Glomerular visceral epithelial cell (primary cell): ENCODE data around the gene TYW1.
"Not testable (repeated sequence)": the region's sequence is repeated elsewhere in the genome, so short reads cannot be mapped to it uniquely, and the experiment has no call there.

ENCODE experiments used
- DNase-seq: peaks from one replicate; pipeline ENCODE4 v3.0.0-alpha.2; 2016; ENCODE audit errors: extremely low spot score

The TYW1 gene

DNA sequence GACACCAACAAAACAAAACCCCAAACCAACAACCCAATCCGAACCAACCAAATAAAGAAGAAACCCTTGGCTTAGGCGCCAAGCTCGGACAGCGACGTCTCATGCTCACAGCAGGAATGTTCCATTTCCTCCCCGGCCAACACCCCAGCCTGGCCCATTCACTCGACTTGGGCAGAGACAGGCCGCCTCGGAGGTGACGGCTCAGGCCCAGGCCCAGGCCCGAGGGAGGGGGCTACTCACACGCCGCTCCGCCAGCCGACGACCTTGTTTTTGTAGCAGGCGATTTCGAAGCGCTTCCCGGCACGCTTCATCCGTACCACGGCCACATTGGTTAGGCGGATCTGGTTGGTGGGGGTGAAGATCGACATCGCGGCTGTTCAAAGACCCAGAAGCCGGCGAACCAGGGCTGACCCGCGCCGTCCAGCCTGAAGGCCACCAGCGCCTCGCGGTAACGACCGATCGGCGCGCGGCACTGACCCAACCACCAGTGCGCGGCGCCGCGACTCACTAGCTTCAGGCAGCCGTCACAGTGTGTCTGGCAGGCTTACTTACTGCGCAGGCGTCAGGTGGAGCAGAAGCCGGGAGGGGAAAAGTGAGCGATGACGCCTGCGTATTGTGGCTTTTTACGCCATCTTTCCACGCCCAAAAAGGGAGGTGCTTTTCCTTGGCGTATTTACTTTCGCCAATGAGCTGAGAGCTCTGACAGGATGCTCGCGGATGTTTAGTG lies 1.4 kb upstream of the TYW1 start, which contains the start of gene SBDS:
SBDS (minus strand) TSS at position 537 of the 727 bp plus-strand sequence; CDS start at position 368, 169 bp downstream.
- peak; percentile 98 for DNase-seq

GRCh38 chr7:67000601-67001258 lies 4.1 kb downstream of the TYW1 start:
- peak; percentile 22 for DNase-seq

DNA sequence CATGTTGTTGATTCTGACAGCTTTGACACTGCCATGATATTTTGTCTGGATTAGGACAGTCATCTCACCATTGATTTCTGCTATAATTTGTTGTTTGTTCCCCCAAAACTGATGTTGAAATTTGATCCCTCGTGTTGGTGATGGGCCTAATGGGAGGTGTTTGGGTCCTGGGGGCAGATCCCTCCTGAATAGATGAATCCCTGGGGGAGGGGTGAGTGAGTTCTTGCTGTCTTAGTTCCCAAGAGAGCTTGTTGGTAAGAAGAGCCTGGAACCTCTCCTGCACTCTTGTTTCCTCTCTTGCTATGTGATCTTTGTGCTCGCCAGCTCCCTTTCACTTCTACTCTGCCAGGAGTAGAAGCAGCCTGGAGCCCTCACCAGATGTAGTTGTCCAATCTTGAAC lies 7.5 kb downstream of the TYW1 start:
- not testable (repeated sequence) for DNase-seq

DNA sequence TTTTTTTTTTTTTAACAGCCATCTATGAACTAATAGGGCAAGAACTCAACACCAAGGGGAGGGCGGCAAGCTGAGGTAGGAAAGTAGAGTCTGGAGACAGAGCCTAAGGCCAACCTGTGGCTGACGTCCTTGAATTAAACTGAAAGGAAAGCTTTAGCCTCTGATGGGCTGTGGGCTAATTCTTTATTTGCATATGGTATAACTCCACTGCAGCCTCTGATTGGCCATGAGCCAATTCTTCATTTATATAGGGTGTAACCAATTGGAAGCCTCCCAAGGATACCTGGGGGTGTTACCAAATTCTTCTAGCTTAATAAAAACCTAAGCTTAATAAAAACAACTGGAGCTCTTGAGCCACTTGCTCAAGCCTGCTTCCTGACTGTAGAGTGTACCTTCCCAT lies 10.3 kb downstream of the TYW1 start:
- DNase-seq = no peak

GRCh38 chr7:67008260-67008659 lies 11.6 kb downstream of the TYW1 start:
- no peak for DNase-seq

DNA sequence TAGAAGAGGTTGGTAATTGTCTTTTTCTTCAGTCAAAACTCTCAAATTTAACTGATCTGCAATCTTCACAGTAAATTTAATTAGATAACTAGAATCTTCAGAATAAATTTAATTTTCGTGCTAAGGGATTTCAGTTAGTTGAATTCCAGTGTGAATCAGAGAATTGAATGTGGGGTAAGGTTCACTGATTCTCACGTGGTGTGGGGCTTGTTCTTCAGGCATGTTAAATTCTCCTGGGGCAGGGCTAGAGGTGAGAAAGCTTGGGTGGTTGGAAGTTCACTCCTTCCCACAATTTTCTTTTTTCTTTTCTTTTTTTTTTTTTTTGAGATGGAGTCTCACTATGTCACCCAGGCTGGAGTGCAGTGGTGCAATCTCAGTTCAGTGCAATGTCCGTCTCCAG lies 13.0 kb downstream of the TYW1 start:
- peak; percentile 9 for DNase-seq

DNA sequence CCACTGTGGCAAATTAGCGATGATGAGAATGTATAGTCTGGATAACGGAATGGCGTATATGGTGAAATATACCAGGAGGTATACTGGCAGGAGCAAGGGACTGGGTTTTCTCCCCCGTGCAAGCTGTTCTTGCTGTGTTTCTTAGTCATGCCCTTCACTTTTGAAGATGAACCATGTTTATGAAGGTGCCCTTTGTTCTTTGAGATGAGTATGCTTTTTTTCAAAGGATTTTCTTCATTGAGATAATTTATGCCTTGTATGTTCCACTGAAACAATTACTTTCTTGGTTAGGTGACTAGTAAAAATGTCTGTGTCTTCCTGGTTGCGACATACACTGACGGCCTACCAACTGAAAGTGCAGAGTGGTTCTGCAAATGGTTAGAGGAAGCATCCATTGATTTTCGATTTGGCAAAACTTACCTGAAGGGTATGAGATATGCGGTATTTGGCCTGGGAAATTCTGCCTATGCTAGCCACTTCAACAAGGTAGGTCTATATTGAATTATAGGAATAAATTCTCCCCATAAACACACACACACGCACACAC lies 17.5 kb downstream of the TYW1 start:
- DNase-seq = not testable (repeated sequence)

DNA sequence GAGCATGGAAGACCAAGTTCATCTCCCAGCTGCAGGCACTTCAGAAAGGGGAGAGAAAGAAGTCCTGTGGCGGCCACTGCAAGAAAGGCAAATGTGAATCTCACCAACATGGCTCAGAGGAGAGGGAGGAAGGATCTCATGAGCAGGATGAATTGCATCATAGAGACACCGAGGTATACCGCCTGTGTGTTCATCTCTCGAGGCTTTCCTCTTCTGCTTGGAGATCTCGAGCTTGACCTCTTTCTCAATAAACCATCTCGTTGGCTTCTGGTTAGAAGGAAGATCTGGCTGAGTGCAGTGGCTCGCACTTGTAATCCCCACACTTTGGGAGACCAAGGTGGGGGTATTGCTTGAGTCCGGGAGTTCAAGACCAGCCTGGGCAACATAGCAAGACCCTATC lies 21.3 kb downstream of the TYW1 start:
- not testable (repeated sequence) for DNase-seq

DNA sequence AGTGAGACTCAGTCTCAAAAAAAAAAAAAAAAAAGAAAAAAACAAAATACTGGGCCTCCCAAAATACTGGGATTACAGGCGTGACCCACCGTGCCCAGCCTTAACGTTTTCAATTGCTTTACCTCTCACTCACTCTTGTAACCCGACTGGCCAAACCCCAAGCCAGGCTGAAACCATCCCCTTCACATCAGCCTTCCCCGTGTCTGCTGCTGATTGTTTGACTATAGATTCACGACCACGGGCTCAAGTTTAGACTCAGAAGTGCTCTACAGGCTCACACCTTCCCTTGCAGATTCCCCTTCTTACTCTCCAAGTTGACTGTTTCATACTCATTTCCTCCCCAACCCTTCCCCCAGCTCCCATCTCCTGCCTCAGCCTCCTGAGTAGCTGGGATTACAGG lies 22.3 kb downstream of the TYW1 start:
- DNase-seq = no peak

GRCh38 chr7:67019562-67020390 lies 23.1 kb downstream of the TYW1 start:
- DNase-seq = no peak

DNA sequence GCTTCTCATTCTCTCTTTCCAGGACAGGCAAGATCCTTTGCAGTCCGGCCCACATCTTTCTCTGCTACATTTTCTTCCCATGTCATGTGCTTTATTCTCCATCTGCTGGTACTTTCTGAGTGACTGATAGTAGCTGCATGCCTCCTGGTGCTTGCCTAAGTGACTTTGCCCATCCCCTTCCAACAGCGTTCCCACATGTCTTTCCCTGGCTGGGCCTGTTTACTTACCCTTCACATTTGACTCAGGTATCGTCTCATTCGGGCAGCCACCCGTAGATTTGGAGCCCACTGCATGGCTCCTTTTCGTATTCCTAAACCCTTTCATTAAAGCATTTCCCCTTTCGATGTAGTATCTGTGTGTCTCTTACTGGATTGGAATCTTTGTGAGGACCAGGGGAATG lies 24.6 kb downstream of the TYW1 start:
- no peak for DNase-seq

- DNase-seq = no peak
Observed at GRCh38 chr7:67022511-67022910, 25.9 kb downstream of the TYW1 start.

DNA sequence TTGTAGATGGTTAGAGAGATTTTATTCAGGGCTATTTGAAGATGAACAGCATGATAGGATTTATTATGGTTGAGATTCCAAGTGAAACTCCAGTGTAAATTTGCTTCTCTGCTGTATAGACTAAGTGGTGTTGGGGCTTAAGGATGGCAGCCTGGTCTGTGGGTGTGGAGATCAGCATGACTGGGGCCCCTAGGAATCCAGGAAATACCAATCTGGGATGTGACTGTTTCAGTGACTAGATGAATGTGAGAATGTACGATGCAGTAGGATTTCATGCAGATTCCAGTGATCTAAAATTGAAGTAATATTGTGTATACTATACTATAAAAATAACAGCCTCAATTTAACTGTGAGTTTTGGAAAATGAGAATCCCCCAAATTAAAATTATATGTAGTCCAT lies 28.8 kb downstream of the TYW1 start:
- DNase-seq = peak; percentile 54

DNA sequence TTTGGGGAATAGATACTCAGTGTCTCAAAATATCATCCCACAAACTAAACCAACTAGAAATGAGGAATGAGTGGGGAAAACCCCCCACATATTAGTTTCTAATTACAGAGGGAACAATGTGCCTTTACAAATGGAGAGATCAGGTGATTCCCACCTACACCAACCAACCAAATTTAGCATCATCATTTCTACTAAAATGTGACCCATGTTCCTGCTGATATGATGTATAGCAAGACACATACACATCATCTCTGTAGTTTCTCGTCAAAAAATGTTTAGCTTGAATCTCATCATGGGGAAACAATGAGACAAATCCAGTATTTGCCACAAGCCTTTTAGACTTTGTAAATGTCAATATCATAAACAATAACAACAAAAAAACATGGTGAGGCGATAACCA lies 35.1 kb downstream of the TYW1 start:
- not testable (repeated sequence) for DNase-seq

GRCh38 chr7:67033251-67033650 lies 36.6 kb downstream of the TYW1 start:
- DNase-seq = no peak

DNA sequence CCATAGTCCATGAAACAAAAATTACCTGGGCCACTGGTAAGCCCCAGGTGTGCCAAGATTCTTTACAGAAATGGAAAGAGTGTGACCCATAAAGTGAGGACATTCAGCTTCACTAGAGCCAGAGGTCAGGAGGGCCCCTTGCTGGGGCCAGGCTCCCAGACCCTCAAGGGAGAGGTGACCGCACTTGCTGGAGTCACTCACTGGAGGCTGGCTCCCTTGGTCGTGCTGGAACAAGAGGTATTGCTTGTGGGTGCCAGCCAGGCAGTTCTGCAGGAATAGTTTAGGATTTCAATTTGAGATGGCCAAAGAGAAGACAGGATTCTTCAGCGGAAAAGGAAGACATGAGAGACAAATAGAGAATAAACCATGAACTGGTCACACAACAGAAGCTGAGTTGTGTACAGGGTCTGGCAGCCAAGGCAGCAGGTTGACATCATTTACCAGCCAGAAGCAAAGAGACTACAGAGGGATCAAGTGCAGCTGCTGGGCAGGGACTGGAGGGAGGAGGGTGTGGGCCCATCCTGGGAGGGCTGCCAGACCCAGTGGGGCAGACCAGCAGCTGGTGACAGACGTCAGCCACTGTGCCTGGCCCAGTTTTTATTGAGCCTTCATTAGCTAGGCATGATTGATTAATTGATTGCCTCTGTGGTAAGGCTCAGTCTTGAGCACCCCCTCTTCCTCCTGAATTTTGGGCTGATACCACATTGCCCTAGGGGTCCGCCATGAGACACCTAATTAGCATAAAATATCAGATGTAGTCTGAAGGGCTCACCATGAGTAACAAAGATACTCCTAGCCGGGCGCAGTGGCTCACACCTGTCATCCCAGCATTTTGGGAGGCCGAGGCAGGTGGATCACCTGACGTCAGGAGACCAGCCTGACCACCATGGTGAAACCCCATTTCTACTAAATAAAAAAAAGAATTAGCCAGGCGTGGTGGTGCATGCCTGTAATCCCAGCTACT lies 40.1 kb downstream of the TYW1 start:
- DNase-seq = not testable (repeated sequence)

GRCh38 chr7:67040832-67041231 lies 44.2 kb downstream of the TYW1 start:
- DNase-seq = not testable (repeated sequence)

DNA sequence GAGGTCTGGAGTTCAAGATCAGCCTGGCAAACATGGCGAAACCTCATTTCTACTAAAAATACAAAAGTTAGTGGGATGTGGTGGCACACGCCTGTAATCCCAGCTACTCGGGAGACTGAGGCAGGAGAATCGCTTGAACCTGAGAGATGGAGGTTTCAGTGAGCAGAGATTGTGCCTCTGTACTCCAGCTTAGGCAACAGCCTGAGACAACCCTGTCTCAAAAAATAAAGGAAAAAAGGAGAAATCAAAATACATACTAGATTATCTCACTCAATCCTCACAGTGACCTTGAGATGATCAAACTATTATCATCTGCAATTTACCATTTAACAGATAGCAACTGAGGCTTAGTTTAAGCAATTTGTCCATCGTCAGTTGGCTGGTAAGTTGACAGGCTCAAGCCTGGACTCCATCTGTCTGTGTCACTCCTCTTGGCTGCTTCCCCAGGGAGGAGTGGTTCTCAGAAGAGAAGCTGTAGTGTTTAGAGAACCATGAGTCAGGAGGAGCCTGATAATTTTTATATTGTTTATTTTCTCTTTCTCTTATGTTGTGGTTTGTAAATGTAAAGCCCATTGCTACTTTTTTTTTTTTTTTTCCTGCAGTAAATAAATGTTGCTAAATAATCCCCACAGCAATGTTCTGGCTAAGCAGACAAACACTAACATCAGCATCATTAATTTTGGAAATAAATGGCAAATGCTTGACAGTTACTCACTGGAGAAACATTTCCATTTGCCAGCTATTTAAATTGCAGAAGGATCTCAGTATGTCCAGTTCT lies 46.3 kb downstream of the TYW1 start:
- DNase-seq = peak; percentile 29

DNA sequence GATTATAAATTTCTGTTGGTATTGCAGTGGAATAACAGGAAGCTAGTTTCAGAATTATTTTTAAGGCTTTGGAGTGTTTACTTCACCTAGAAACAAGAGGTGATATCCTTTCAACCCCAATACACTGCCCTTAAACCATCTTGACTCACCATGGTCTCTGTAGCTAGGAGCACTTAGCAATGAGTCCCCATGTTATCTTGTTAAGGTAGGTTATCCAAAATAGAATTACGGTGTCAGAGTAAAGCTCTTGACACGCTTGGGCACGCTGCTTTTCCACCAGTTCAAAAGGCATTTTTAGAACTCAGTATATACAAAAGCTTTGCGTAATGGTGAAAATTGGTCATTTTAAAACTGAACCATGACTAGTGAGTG lies 46.9 kb downstream of the TYW1 start:
- DNase-seq = not testable (repeated sequence)

- no peak for DNase-seq
Observed at GRCh38 chr7:67045496-67045995, 48.9 kb downstream of the TYW1 start.
